NK-92 (cell line): ENCODE measurements around the gene PACSIN1.

Source experiments
- DNase-seq: peaks from one replicate; lab custom pipeline; 2025; ENCODE audit not compliant: unreplicated experiment; lab: John Stamatoyannopoulos, UW

PACSIN1 gene

GRCh38 chr6:34465531-34466241, at the start of gene PACSIN1:
Gene PACSIN1, plus strand, starts transcription at chr6:34466076. Its CDS starts 60,230 bp downstream, at chr6:34526306.
- no peak for DNase-seq

GRCh38 chr6:34416877-34417371, 49.0 kb upstream of the PACSIN1 start:
- no peak for DNase-seq

- DNase-seq = no peak
Measured at GRCh38 chr6:34418367-34418766, 47.5 kb upstream of the PACSIN1 start.

GRCh38 chr6:34423254-34423653, 42.6 kb upstream of the PACSIN1 start:
- DNase-seq = no peak

GRCh38 chr6:34424200-34425131, 41.4 kb upstream of the PACSIN1 start:
- DNase-seq = no peak

- no peak for DNase-seq
Measured at GRCh38 chr6:34425132-34425497, 40.8 kb upstream of the PACSIN1 start.

- DNase-seq = peak; percentile 40
Measured at GRCh38 chr6:34425498-34426410, 40.1 kb upstream of the PACSIN1 start, which contains the start of gene RPS10. Gene RPS10, minus strand, starts transcription at chr6:34426069. Its CDS starts 848 bp downstream, at chr6:34425221.

- DNase-seq = no peak
Measured at GRCh38 chr6:34435916-34436315, 30.0 kb upstream of the PACSIN1 start.

- DNase-seq = no peak
Measured at GRCh38 chr6:34436803-34437643, 28.9 kb upstream of the PACSIN1 start.

GRCh38 chr6:34437644-34437970, 28.3 kb upstream of the PACSIN1 start:
- DNase-seq = no peak

GRCh38 chr6:34438705-34439104, 27.2 kb upstream of the PACSIN1 start:
- DNase-seq = no peak

GRCh38 chr6:34439442-34439841, 26.4 kb upstream of the PACSIN1 start:
- DNase-seq = no peak

GRCh38 chr6:34441526-34441925, 24.4 kb upstream of the PACSIN1 start:
- no peak for DNase-seq

GRCh38 chr6:34445313-34445860, 20.5 kb upstream of the PACSIN1 start:
- DNase-seq = no peak

- no peak for DNase-seq
Measured at GRCh38 chr6:34447386-34447785, 18.5 kb upstream of the PACSIN1 start.

- no peak for DNase-seq
Measured at GRCh38 chr6:34447910-34448309, 18.0 kb upstream of the PACSIN1 start.

- no peak for DNase-seq
Measured at GRCh38 chr6:34451192-34451591, 14.7 kb upstream of the PACSIN1 start.

- DNase-seq = no peak
Measured at GRCh38 chr6:34455831-34456230, 10.0 kb upstream of the PACSIN1 start.

GRCh38 chr6:34457382-34457741, 8.5 kb upstream of the PACSIN1 start:
- no peak for DNase-seq
